ENCODE data around the gene KIRREL1. TPM values are rescaled to one million over a fixed set of nuclear protein-coding genes. Genes with fewer than 3 reads are reported as not detected.
A peak's percentile ranks its signal among the peaks of the same experiment; 100 is the strongest.

The KIRREL1 gene
- total RNA-seq, 1 donor: 96.9 TPM

GRCh38 chr1:157961805-157962762, 31.4 kb upstream of the KIRREL1 start:
- DNase-seq (ENCODE audit: low read depth): peak; percentile 72
- TF ChIP-seq CTCF (IDR thresholded peaks at IDR 0.05; ENCODE audit: insufficient read depth, low read length): no peak
- H3K4me3 ChIP-seq (ENCODE audit: low read depth, low read length): no peak overlapping the region

GRCh38 chr1:157963713-157964112, 29.7 kb upstream of the KIRREL1 start:
- TF ChIP-seq CTCF (IDR thresholded peaks at IDR 0.05; ENCODE audit: insufficient read depth, low read length): peak; percentile 91
- DNase-seq (ENCODE audit: low read depth): peak; percentile 75
- H3K4me3 ChIP-seq (ENCODE audit: low read depth, low read length): no peak overlapping the region

GRCh38 chr1:157965584-157965983, 27.9 kb upstream of the KIRREL1 start:
- no peak for DNase-seq (ENCODE audit: low read depth)
- no peak overlapping the region for H3K4me3 ChIP-seq (ENCODE audit: low read depth, low read length)
- TF ChIP-seq CTCF (IDR thresholded peaks at IDR 0.05; ENCODE audit: insufficient read depth, low read length): no peak

- DNase-seq (ENCODE audit: low read depth): peak; percentile 32
- no peak for TF ChIP-seq CTCF (IDR thresholded peaks at IDR 0.05; ENCODE audit: insufficient read depth, low read length)
- H3K4me3 ChIP-seq (ENCODE audit: low read depth, low read length): no peak overlapping the region
These were observed 27.4 kb upstream of the KIRREL1 start for GRCh38 chr1:157966031-157966537.

- TF ChIP-seq CTCF (IDR thresholded peaks at IDR 0.05; ENCODE audit: insufficient read depth, low read length): no peak
- DNase-seq (ENCODE audit: low read depth): no peak
- no peak overlapping the region for H3K4me3 ChIP-seq (ENCODE audit: low read depth, low read length)
These were observed 26.2 kb upstream of the KIRREL1 start for GRCh38 chr1:157967205-157967604.

- TF ChIP-seq CTCF (IDR thresholded peaks at IDR 0.05; ENCODE audit: insufficient read depth, low read length): no peak
- DNase-seq (ENCODE audit: low read depth): peak; percentile 81
- no peak overlapping the region for H3K4me3 ChIP-seq (ENCODE audit: low read depth, low read length)
These were observed 24.9 kb upstream of the KIRREL1 start for GRCh38 chr1:157968508-157968907.
